GM04503 (cell line): ENCODE data around the gene MAPK6.
"Not testable (repeated sequence)": the region's sequence is repeated elsewhere in the genome, so short reads cannot be mapped to it uniquely, and the experiment has no call there.

ENCODE experiments used
- DNase-seq: peaks from one replicate; pipeline ENCODE4 v3.0.0-alpha.2; 2012; ENCODE audit warnings: low read depth

MAPK6 gene

GRCh38 chr15:52042051-52042851 is 23.2 kb downstream of the MAPK6 start:
- no peak for DNase-seq

- not testable (repeated sequence) for DNase-seq
Observed at GRCh38 chr15:52045795-52046298, 26.8 kb downstream of the MAPK6 start.

- not testable (repeated sequence) for DNase-seq
Observed at GRCh38 chr15:52046552-52046951, 27.5 kb downstream of the MAPK6 start.

- peak; percentile 27 for DNase-seq
Observed at GRCh38 chr15:52050416-52050815, 31.4 kb downstream of the MAPK6 start.

- DNase-seq = no peak
Observed at GRCh38 chr15:52052066-52052935, 33.3 kb downstream of the MAPK6 start.

- no peak for DNase-seq
Observed at GRCh38 chr15:52054381-52054780, 35.4 kb downstream of the MAPK6 start.

- not testable (repeated sequence) for DNase-seq
Observed at GRCh38 chr15:52054858-52055257, 35.8 kb downstream of the MAPK6 start.

- no peak for DNase-seq
Observed at GRCh38 chr15:52056001-52056400, 37.0 kb downstream of the MAPK6 start.

GRCh38 chr15:52056496-52056895 is 37.5 kb downstream of the MAPK6 start:
- DNase-seq = no peak

- DNase-seq = no peak
Observed at GRCh38 chr15:52057996-52058395, 39.0 kb downstream of the MAPK6 start.

- no peak for DNase-seq
Observed at GRCh38 chr15:52060501-52060900, 41.5 kb downstream of the MAPK6 start.

GRCh38 chr15:52066842-52067544 is 48.0 kb downstream of the MAPK6 start:
- DNase-seq = no peak

GRCh38 chr15:52067545-52067926 is 48.5 kb downstream of the MAPK6 start:
- no peak for DNase-seq

GRCh38 chr15:52068004-52068615 is 49.1 kb downstream of the MAPK6 start:
- DNase-seq = no peak

- no peak for DNase-seq
Observed at GRCh38 chr15:52069559-52069958, 50.5 kb downstream of the MAPK6 start.

- no peak for DNase-seq
Observed at GRCh38 chr15:52071570-52071969, 52.6 kb downstream of the MAPK6 start.

GRCh38 chr15:52076889-52077781 is 58.1 kb downstream of the MAPK6 start:
- peak; percentile 57 for DNase-seq

- DNase-seq = no peak
Observed at GRCh38 chr15:52078197-52078875, 59.3 kb downstream of the MAPK6 start.

GRCh38 chr15:52078876-52079700 is 60.1 kb downstream of the MAPK6 start:
- no peak for DNase-seq
